Psoas muscle (tissue), 8 donors: ENCODE measurements around the gene PMM1. TPM values are rescaled to one million over a fixed set of nuclear protein-coding genes. Genes with fewer than 3 reads are reported as not detected.

ENCODE experiments used
- ATAC-seq, 4 donors: fragments of 200-7000 bp; cut with Tn5 transposase; one replicate each; pipeline ENCODE4 v1.9.1; 2020; ENCODE audit warnings: moderate library complexity in 3 of 4, mild to moderate bottlenecking in 2 of 4
- DNase-seq, 2 donors: peaks; one replicate each; pipeline ENCODE4 v3.0.0-alpha.2; 2020
- H3K27ac ChIP-seq: fragments of 200-600 bp; one replicate; pipeline ENCODE4 v1.8.0; 2022
- H3K27me3 ChIP-seq, 3 donors: fragments of 200-600 bp in 1 of 3; one replicate each; pipeline versions ENCODE4 v1.6.1 to v1.8.0; 2013 to 2022; ENCODE audit warnings: low read length in 2 of 3, mild to moderate bottlenecking in 2 of 3, moderate library complexity in 1 of 3; ENCODE audit not compliant: insufficient read depth in 3 of 3
- H3K36me3 ChIP-seq, 2 donors: fragments of 200-600 bp in 1 of 2; one replicate each; pipeline versions ENCODE4 v1.6.1 to v1.8.0; 2013 to 2022; ENCODE audit warnings: low read depth in 1 of 2, mild to moderate bottlenecking in 1 of 2, moderate library complexity in 1 of 2; ENCODE audit not compliant: insufficient read depth in 1 of 2
- H3K4me1 ChIP-seq: fragments of 200-600 bp; one replicate; pipeline ENCODE4 v1.8.0; 2022
- H3K4me3 ChIP-seq: fragments of 200-600 bp; one replicate; pipeline ENCODE4 v1.8.0; 2022; ENCODE audit warnings: mild to moderate bottlenecking
- H3K9me3 ChIP-seq: fragments of 200-600 bp; one replicate; pipeline ENCODE4 v1.8.0; 2022
- CTCF ChIP-seq: fragments of 200-600 bp; IDR thresholded peaks from one replicate; pipeline ENCODE4 v1.8.0; 2022; ENCODE audit warnings: antibody characterized with exemption
- WGBS, 3 donors: extraction: QIAGEN DNeasy Blood & Tissue Kit; methylation state at CpG; one replicate each; pipeline versions ENCODE4 v1.1.6 to v1.1.7; 2013; 5-methylcytosine and 5-hydroxymethylcytosine counted together
- intact Hi-C, 2 donors: fragments of 100-400 bp; cut with DNase I; formaldehyde crosslinking; loops; one replicate each; pipeline versions ENCODE4 v1.11.0 to v1.14.2; 2022
- polyA plus RNA-seq, 3 donors: library from polyadenylated mRNA; stranded (reverse); fragments of 200-250 nt; gene quantifications; one replicate each; pipeline ENCODE4 v1.2.3, GENCODE V29; 2013
- total RNA-seq, 4 donors: library from RNA; stranded (reverse); fragmentation: NEBNext Ultra II Directional in 2 of 4; extraction: Animal tissue kit (Norgen Biotek cat#: 25700) in 2 of 4; gene quantifications; one replicate each; pipeline versions ENCODE4 v1.2.1 to v1.2.4, GENCODE V29; 2021 to 2023
- donor health status: healthy with polysubstance abuse.
- donor health status: DM: no; HTN: no; CAD: no; lungs with moderate emphysema.
- donor health status: Bipolar disorder and iron deficiency.
- donor health status: healthy.
- donor health status: DM: yes; HTN: yes; CAD: no.
- donor health status: DM: no; HTN: no; CAD: no.
- donor health status: DM: no; HTN: no; CAD: no.
- donor health status: DM: yes; HTN: yes; CAD: no.

The PMM1 gene
- total and polyA plus RNA-seq, 7 donors = 7.3 to 14.5 (median 10.4) TPM

- Histone ChIP-seq H3K27ac (no peak overlapping the region), H3K36me3 (peaks cover 0 to 17% of the 10 kb centered on the region in 2 donors), H3K27me3 (no peaks in the 10 kb centered on the region), H3K4me1 (peaks cover 13% of the 10 kb centered on the region), H3K4me3 (no peak overlapping the region), H3K9me3 (no peaks in the 10 kb centered on the region)
- intact Hi-C loops = no loop called here
- no peak for TF ChIP-seq CTCF
- 88 to 99% (median 93%) methylated on average over 4 of the region's 4 CpGs for WGBS, 3 donors
- no peak for DNase-seq
- ATAC-seq = no peak
These were observed 47.4 kb downstream of the PMM1 start for GRCh38 chr22:41542224-41542623.

GRCh38 chr22:41541484-41541883 lies 48.2 kb downstream of the PMM1 start:
- Histone ChIP-seq H3K4me1 (peaks cover 13% of the 10 kb centered on the region), H3K4me3 (no peak overlapping the region), H3K9me3 (no peaks in the 10 kb centered on the region), H3K27ac (no peak overlapping the region), H3K27me3 (no peaks in the 10 kb centered on the region), H3K36me3 (peaks cover 0 to 17% of the 10 kb centered on the region in 2 donors)
- 54 to 72% (median 64%) methylated on average over 3 of the region's 3 CpGs for WGBS, 3 donors
- intact Hi-C loops = no loop called here
- DNase-seq (no peak), ATAC-seq (no peak)
- no peak for TF ChIP-seq CTCF

- ATAC-seq (no peak), DNase-seq (no peak)
- no peak overlapping the region for H3K27ac ChIP-seq
- H3K4me1 ChIP-seq = peaks cover 13% of the 10 kb centered on the region
- intact Hi-C loops = no loop called here
- no peaks in the 10 kb centered on the region for H3K9me3 ChIP-seq
- peaks cover 0 to 17% of the 10 kb centered on the region in 2 donors for H3K36me3 ChIP-seq
- TF ChIP-seq CTCF = no peak
- no peak overlapping the region for H3K4me3 ChIP-seq
- no peaks in the 10 kb centered on the region for H3K27me3 ChIP-seq
- WGBS, 3 donors = 86 to 97% (median 93%) methylated on average over 7 of the region's 7 CpGs
These were observed 49.3 kb downstream of the PMM1 start for GRCh38 chr22:41540365-41540764.

GRCh38 chr22:41540006-41540315 lies 49.7 kb downstream of the PMM1 start:
- intact Hi-C loops = no loop called here
- ATAC-seq (no peak), DNase-seq (no peak)
- TF ChIP-seq CTCF = no peak
- WGBS, 3 donors = 79 to 95% (median 83%) methylated on average over 3 of the region's 3 CpGs
- H3K4me3 ChIP-seq = no peak overlapping the region
- no peak overlapping the region for H3K27ac ChIP-seq
- H3K9me3 ChIP-seq = no peaks in the 10 kb centered on the region
- peaks cover 12% of the 10 kb centered on the region for H3K4me1 ChIP-seq
- H3K36me3 ChIP-seq = peaks cover 0 to 17% of the 10 kb centered on the region in 2 donors
- H3K27me3 ChIP-seq = no peaks in the 10 kb centered on the region
